GM21576 (cell line): ENCODE measurements around the gene AVPR2.

ENCODE experiments used
- ATAC-seq: cut with Tn5 transposase; IDR thresholded peaks from one replicate; pipeline ENCODE4 v1.9.1; 2021; ENCODE audit warnings: mild to moderate bottlenecking, moderate library complexity; ENCODE audit not compliant: unreplicated experiment

The AVPR2 gene

GRCh38 chrX:153884590-153884989, 19.9 kb upstream of the AVPR2 start:
- ATAC-seq: no peak

- no peak for ATAC-seq
Measured at GRCh38 chrX:153885208-153885787, 19.2 kb upstream of the AVPR2 start.

- no peak for ATAC-seq
Measured at GRCh38 chrX:153885968-153886903, 18.2 kb upstream of the AVPR2 start, which contains the start of gene L1CAM. L1CAM (minus strand) TSS chrX:153886173; CDS start chrX:153875836, 10,337 bp downstream.

- no peak for ATAC-seq
Measured at GRCh38 chrX:153886915-153887314, 17.6 kb upstream of the AVPR2 start.

- no peak for ATAC-seq
Measured at GRCh38 chrX:153887385-153887784, 17.1 kb upstream of the AVPR2 start.

GRCh38 chrX:153888344-153888743, 16.1 kb upstream of the AVPR2 start:
- no peak for ATAC-seq

- ATAC-seq: no peak
Measured at GRCh38 chrX:153889123-153889522, 15.3 kb upstream of the AVPR2 start.

- no peak for ATAC-seq
Measured at GRCh38 chrX:153897899-153898298, 6.6 kb upstream of the AVPR2 start.

- peak; percentile 92 for ATAC-seq
Measured at GRCh38 chrX:153900831-153901752, 3.4 kb upstream of the AVPR2 start.

- no peak for ATAC-seq
Measured at GRCh38 chrX:153901753-153902140, 2.7 kb upstream of the AVPR2 start.

GRCh38 chrX:153902385-153902784, 2.1 kb upstream of the AVPR2 start:
- ATAC-seq: no peak

- ATAC-seq: no peak
Measured at GRCh38 chrX:153903238-153903980, 1.1 kb upstream of the AVPR2 start.

GRCh38 chrX:153905481-153906095, 1.1 kb downstream of the AVPR2 start:
- no peak for ATAC-seq

- no peak for ATAC-seq
Measured at GRCh38 chrX:153906126-153906917, 1.8 kb downstream of the AVPR2 start.

- ATAC-seq: no peak
Measured at GRCh38 chrX:153907456-153907855, 3.0 kb downstream of the AVPR2 start.

- ATAC-seq: no peak
Measured at GRCh38 chrX:153908219-153908860, 3.9 kb downstream of the AVPR2 start.

- no peak for ATAC-seq
Measured at GRCh38 chrX:153909024-153909979, 4.8 kb downstream of the AVPR2 start.

GRCh38 chrX:153909980-153910360, 5.5 kb downstream of the AVPR2 start:
- no peak for ATAC-seq
